K562 (cell line): Measurements from ENCODE around the gene TEX101. TPM values are rescaled to one million over a fixed set of nuclear protein-coding genes. Genes with fewer than 3 reads are reported as not detected.
A peak's percentile ranks its signal among the peaks of the same experiment; 100 is the strongest.

Experiments
- ATF7 ChIP-seq: fragments of 450-650 bp; IDR thresholded peaks from 2 replicates; pipeline ENCODE4 v1.7.1; 2014; ENCODE audit warnings: mild to moderate bottlenecking, moderate library complexity
- CC2D1A ChIP-seq: fragments of 450-650 bp; IDR thresholded peaks from 2 replicates; pipeline ENCODE4 v1.6.1; 2017; ENCODE audit warnings: mild to moderate bottlenecking
- CTBP1 ChIP-seq: fragments of 450-650 bp; IDR thresholded peaks from 2 replicates; pipeline ENCODE4 v1.6.1; 2016; ENCODE audit warnings: borderline replicate concordance
- ILF3 ChIP-seq: fragments of 450-650 bp; IDR thresholded peaks from 2 replicates; pipeline ENCODE4 v1.6.1; 2018; ENCODE audit warnings: antibody characterized with exemption, mild to moderate bottlenecking, moderate library complexity, borderline replicate concordance
- JUND ChIP-seq, 2 experiments: IDR thresholded peaks; 2 replicates in 1 of 2; 3 replicates in 1 of 2; pipeline ENCODE4 v1.6.1; 2011; ENCODE audit warnings: borderline replicate concordance in 2 of 2, low read depth in 2 of 2, low read length in 2 of 2, improper control_type of control experiment in 1 of 2, missing biosample characterization in 1 of 2, missing genetic modification characterization in 1 of 2, missing genetic modification reagents in 1 of 2
- L3MBTL2 ChIP-seq: fragments of 450-650 bp; IDR thresholded peaks from 2 replicates; pipeline ENCODE4 v1.6.1; 2016; ENCODE audit warnings: mild to moderate bottlenecking, moderate library complexity
- ZNF431 ChIP-seq: sonication (generic); formaldehyde crosslinking; IDR thresholded peaks from 2 replicates; pipeline ENCODE4 v1.8.0; 2022; ENCODE audit warnings: mild to moderate bottlenecking, missing genetic modification reagents
- polyA plus RNA-seq, 8 experiments: library from polyadenylated mRNA; depleted of rRNA in 4 of 8; stranded (reverse) in 5 of 8; unstranded in 3 of 8; fragments of >200 nt; fragmentation: Nextera tagmentation in 2 of 8; fragmentation: Illumina TruSeq in 1 of 8; extraction: Ambion mirVana in 2 of 8; extraction: Trizol in 1 of 8; gene quantifications; 2 replicates each; pipeline versions ENCODE4 v1.2.1 to v1.2.3, GENCODE V29; 2011 to 2014; ENCODE audit warnings: inconsistent platforms in 1 of 8, missing spikeins in 1 of 8
- total RNA-seq, 7 experiments: library from RNA; depleted of rRNA in 6 of 7; stranded (reverse); fragments of >200 nt in 6 of 7; fragmentation: Illumina TruSeq in 2 of 7; extraction: Trizol in 2 of 7; gene quantifications; 2 replicates each; pipeline versions ENCODE4 v1.2.1 to v1.2.3, GENCODE V29; 2011 to 2021; ENCODE audit warnings: low replicate concordance in 1 of 7
- TF ChIP-seq, protein P1 (sequence below): fragments of 450-650 bp; IDR thresholded peaks from 2 replicates; pipeline ENCODE4 v1.6.1; 2018; ENCODE audit not compliant: partially characterized antibody
- TF ChIP-seq, protein P2 (sequence below), 3 experiments: IDR thresholded peaks in 2 of 3; conservative IDR thresholded peaks in 1 of 3; 2 replicates each; pipeline ENCODE4 v1.5.1; 2011 to 2012; ENCODE audit warnings: low read length in 3 of 3, mild to moderate bottlenecking in 3 of 3, control low read depth in 2 of 3, improper control_type of control experiment in 1 of 3, inconsistent platforms in 1 of 3, low read depth in 1 of 3, mixed read lengths in 1 of 3, moderate library complexity in 1 of 3; ENCODE audit not compliant: insufficient read depth in 2 of 3
- TF ChIP-seq, protein P3 (sequence below): fragments of 450-650 bp; IDR thresholded peaks from 2 replicates; pipeline ENCODE4 v1.7.0; 2016; ENCODE audit warnings: borderline replicate concordance
- TF ChIP-seq, protein P4 (sequence below): fragments of 450-650 bp; formaldehyde crosslinking; IDR thresholded peaks from 2 replicates; pipeline ENCODE4 v1.4.0; 2020; ENCODE audit warnings: mild to moderate bottlenecking, moderate library complexity
- TF ChIP-seq, protein P5 (sequence below): fragments of 250-450 bp; sonication (Bioruptor Pico); IDR thresholded peaks from 2 replicates; pipeline ENCODE4 v1.8.0; 2022; ENCODE audit warnings: inconsistent platforms

The TEX101 gene
- total and polyA plus RNA-seq, 9 of the 15 experiments (the other 6 are each of a cell fraction or from before 2014, with no cell fraction given) = 0.10 to 0.36 (median 0.14) TPM; not detected in 6

DNA sequence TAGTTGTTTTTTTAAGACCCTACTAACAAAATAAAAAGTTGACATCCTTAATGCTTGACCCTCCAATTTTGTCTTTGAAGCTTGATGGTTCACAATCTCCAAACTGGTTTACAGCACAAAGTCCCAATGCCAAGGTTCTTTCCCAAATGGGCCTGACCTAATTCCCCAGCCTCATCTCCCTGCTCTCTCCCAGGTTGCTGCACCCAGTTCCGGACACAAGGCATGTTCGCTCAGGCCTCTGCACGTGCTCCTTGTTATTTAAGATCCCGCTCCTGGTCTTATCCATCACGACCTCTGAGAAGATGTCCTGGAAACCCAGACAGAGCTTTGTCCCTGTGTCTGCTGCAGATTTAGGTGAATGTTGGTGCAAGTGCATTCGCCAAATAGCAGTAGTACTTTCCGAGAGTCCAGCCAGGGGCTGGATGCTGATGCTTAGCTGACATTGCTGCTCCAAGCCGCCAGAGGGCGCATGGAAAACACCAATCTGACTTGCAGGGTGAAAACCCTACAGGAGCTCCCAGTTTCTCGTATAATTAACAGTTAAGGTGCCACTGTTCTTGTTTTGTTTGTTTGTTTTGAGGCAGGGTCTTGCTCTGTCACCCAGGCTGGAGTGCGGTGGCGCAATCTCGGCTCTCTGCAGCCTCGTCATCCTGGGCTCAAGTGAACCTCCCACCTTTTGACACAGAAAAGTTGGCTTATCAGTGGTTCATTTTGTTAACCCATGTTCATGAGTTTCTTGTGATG is 32.2 kb downstream of the TEX101 start (continued):
- TF ChIP-seq, protein P1, sequence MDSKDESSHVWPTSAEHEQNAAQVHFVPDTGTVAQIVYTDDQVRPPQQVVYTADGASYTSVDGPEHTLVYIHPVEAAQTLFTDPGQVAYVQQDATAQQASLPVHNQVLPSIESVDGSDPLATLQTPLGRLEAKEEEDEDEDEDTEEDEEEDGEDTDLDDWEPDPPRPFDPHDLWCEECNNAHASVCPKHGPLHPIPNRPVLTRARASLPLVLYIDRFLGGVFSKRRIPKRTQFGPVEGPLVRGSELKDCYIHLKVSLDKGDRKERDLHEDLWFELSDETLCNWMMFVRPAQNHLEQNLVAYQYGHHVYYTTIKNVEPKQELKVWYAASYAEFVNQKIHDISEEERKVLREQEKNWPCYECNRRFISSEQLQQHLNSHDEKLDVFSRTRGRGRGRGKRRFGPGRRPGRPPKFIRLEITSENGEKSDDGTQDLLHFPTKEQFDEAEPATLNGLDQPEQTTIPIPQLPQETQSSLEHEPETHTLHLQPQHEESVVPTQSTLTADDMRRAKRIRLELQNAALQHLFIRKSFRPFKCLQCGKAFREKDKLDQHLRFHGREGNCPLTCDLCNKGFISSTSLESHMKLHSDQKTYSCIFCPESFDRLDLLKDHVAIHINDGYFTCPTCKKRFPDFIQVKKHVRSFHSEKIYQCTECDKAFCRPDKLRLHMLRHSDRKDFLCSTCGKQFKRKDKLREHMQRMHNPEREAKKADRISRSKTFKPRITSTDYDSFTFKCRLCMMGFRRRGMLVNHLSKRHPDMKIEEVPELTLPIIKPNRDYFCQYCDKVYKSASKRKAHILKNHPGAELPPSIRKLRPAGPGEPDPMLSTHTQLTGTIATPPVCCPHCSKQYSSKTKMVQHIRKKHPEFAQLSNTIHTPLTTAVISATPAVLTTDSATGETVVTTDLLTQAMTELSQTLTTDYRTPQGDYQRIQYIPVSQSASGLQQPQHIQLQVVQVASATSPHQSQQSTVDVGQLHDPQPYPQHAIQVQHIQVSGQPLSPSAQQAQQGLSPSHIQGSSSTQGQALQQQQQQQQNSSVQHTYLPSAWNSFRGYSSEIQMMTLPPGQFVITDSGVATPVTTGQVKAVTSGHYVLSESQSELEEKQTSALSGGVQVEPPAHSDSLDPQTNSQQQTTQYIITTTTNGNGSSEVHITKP = peak; percentile 34
- TF ChIP-seq CTBP1 (0 out of 2 replicates have a peak, but pooled peaks have one; percentile 36), ZNF431 (CRISPR knock-in tag) (no peak), JUND (IDR thresholded peaks at IDR 0.05; ENCODE audit: borderline replicate concordance, low read depth, low read length) (peak; percentile 14; the same call in 1 of the 2 replicates), JUND (tag; IDR thresholded peaks at IDR 0.05; ENCODE audit: borderline replicate concordance, low read depth, low read length) (no peak), CC2D1A (peak; percentile 85), ILF3 (no peak), L3MBTL2 (0 out of 2 replicates have a peak, but pooled peaks have one; percentile 17), ATF7 (0 out of 2 replicates have a peak, but pooled peaks have one; percentile 26)
- TF ChIP-seq, protein P2, sequence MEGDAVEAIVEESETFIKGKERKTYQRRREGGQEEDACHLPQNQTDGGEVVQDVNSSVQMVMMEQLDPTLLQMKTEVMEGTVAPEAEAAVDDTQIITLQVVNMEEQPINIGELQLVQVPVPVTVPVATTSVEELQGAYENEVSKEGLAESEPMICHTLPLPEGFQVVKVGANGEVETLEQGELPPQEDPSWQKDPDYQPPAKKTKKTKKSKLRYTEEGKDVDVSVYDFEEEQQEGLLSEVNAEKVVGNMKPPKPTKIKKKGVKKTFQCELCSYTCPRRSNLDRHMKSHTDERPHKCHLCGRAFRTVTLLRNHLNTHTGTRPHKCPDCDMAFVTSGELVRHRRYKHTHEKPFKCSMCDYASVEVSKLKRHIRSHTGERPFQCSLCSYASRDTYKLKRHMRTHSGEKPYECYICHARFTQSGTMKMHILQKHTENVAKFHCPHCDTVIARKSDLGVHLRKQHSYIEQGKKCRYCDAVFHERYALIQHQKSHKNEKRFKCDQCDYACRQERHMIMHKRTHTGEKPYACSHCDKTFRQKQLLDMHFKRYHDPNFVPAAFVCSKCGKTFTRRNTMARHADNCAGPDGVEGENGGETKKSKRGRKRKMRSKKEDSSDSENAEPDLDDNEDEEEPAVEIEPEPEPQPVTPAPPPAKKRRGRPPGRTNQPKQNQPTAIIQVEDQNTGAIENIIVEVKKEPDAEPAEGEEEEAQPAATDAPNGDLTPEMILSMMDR (IDR thresholded peaks at IDR 0.05 in 2 of 3, conservative IDR thresholded peaks at IDR 0.05 in 1 of 3; ENCODE audit: insufficient read depth in 2 of 3, low read depth in 1 of 3, low read length in 3 of 3) = peak; percentile 90 to 96 (median 94)
- TF ChIP-seq, protein P3, sequence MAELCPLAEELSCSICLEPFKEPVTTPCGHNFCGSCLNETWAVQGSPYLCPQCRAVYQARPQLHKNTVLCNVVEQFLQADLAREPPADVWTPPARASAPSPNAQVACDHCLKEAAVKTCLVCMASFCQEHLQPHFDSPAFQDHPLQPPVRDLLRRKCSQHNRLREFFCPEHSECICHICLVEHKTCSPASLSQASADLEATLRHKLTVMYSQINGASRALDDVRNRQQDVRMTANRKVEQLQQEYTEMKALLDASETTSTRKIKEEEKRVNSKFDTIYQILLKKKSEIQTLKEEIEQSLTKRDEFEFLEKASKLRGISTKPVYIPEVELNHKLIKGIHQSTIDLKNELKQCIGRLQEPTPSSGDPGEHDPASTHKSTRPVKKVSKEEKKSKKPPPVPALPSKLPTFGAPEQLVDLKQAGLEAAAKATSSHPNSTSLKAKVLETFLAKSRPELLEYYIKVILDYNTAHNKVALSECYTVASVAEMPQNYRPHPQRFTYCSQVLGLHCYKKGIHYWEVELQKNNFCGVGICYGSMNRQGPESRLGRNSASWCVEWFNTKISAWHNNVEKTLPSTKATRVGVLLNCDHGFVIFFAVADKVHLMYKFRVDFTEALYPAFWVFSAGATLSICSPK = no peak
- TF ChIP-seq, protein P4, sequence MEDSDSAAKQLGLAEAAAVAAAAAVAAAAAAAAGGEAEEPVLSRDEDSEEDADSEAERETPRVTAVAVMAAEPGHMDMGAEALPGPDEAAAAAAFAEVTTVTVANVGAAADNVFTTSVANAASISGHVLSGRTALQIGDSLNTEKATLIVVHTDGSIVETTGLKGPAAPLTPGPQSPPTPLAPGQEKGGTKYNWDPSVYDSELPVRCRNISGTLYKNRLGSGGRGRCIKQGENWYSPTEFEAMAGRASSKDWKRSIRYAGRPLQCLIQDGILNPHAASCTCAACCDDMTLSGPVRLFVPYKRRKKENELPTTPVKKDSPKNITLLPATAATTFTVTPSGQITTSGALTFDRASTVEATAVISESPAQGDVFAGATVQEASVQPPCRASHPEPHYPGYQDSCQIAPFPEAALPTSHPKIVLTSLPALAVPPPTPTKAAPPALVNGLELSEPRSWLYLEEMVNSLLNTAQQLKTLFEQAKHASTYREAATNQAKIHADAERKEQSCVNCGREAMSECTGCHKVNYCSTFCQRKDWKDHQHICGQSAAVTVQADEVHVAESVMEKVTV = peak; percentile 82
- TF ChIP-seq, protein P5, sequence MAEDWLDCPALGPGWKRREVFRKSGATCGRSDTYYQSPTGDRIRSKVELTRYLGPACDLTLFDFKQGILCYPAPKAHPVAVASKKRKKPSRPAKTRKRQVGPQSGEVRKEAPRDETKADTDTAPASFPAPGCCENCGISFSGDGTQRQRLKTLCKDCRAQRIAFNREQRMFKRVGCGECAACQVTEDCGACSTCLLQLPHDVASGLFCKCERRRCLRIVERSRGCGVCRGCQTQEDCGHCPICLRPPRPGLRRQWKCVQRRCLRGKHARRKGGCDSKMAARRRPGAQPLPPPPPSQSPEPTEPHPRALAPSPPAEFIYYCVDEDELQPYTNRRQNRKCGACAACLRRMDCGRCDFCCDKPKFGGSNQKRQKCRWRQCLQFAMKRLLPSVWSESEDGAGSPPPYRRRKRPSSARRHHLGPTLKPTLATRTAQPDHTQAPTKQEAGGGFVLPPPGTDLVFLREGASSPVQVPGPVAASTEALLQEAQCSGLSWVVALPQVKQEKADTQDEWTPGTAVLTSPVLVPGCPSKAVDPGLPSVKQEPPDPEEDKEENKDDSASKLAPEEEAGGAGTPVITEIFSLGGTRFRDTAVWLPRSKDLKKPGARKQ (CRISPR knock-in tag) = peak; percentile 83; the same call in 1 of the 2 replicates
